ENCODE measurements around the gene PCNP. TPM values are rescaled to one million over a fixed set of nuclear protein-coding genes. Genes with fewer than 3 reads are reported as not detected.

The PCNP gene
- 10 to 100 TPM; 32.9 to 57.0 (median 46.6) TPM for total RNA-seq
- long read RNA-seq, transcript PCNP-201 (5 exons, 2,342 nt): major isoform, 8 of 13 reads
- long read RNA-seq, partial matches to known transcripts: 0 of 13 reads
- long read RNA-seq, other reads (novel, unspliced or antisense): 3 of 13 reads

GRCh38 chr3:101573449-101574387, at the start of gene PCNP:
Gene PCNP (plus strand): TSS chr3:101574180. CDS start chr3:101574216, 36 bp downstream.
- TF ChIP-seq CTCF (IDR thresholded peaks at IDR 0.05) (peak; percentile 90 to 96 (median 92)), POLR2A (IDR thresholded peaks at IDR 0.05) (peak; percentile 87)
- peak within 1 kb of the TSS; percentile 82 to 95 (median 91) for H3K4me3 ChIP-seq
- H3K4me1 ChIP-seq: peaks cover 0 to 16% (median 2%) of the 10 kb centered on the region in 4 donors
- DNase-seq: peak; percentile 98 to 99 (median 99)
- H3K9me3 ChIP-seq: no peaks in the 10 kb centered on the region
- intact Hi-C loops (cut with DNase I): no loop called here
- H3K27me3 ChIP-seq: no peaks in the 10 kb centered on the region
- ATAC-seq: peak; percentile 95 to 96 (median 96)
- peak within 1 kb of the TSS; percentile 90 to 95 (median 91) for H3K27ac ChIP-seq
- peaks cover 0 to 7% (median 1%) of the 10 kb centered on the region in 4 donors for H3K36me3 ChIP-seq
- 3% methylated on average over 31 of the region's 47 CpGs for WGBS (ENCODE audit: insufficient coverage, low coverage, low lambda C conversion rate, missing lambda C conversion rate)

GRCh38 chr3:101527441-101527840, 46.5 kb upstream of the PCNP start:
- TF ChIP-seq CTCF (IDR thresholded peaks at IDR 0.05) (no peak), POLR2A (IDR thresholded peaks at IDR 0.05) (no peak)
- Histone ChIP-seq H3K9me3 (no peaks in the 10 kb centered on the region), H3K4me3 (no peak overlapping the region), H3K27me3 (no peaks in the 10 kb centered on the region), H3K36me3 (no peaks in the 10 kb centered on the region), H3K4me1 (no peaks in the 10 kb centered on the region), H3K27ac (no peak overlapping the region)
- intact Hi-C loops (cut with DNase I): no loop called here
- 85% methylated on average over 4 of the region's 4 CpGs for WGBS (ENCODE audit: insufficient coverage, low coverage, low lambda C conversion rate, missing lambda C conversion rate)
- ATAC-seq (no peak), DNase-seq (no peak)

- Histone ChIP-seq H3K36me3 (no peaks in the 10 kb centered on the region), H3K27me3 (no peaks in the 10 kb centered on the region), H3K9me3 (no peaks in the 10 kb centered on the region), H3K4me3 (no peak overlapping the region), H3K27ac (no peak overlapping the region), H3K4me1 (no peaks in the 10 kb centered on the region)
- intact Hi-C loops (cut with DNase I): no loop called here
- 57% methylated on average over 1 of the region's 1 CpG for WGBS (ENCODE audit: insufficient coverage, low coverage, low lambda C conversion rate, missing lambda C conversion rate)
- ATAC-seq (no peak), DNase-seq (no peak)
- TF ChIP-seq POLR2A (IDR thresholded peaks at IDR 0.05) (no peak), CTCF (IDR thresholded peaks at IDR 0.05) (no peak)
Measured at GRCh38 chr3:101527906-101528305, 46.1 kb upstream of the PCNP start.

GRCh38 chr3:101529816-101530685, 43.9 kb upstream of the PCNP start:
- Histone ChIP-seq H3K27me3 (no peaks in the 10 kb centered on the region), H3K36me3 (no peaks in the 10 kb centered on the region), H3K9me3 (no peaks in the 10 kb centered on the region), H3K27ac (no peak overlapping the region), H3K4me1 (no peaks in the 10 kb centered on the region), H3K4me3 (no peak overlapping the region)
- peak in 1 of 4 donors; percentile 18 for ATAC-seq
- no peak for DNase-seq
- TF ChIP-seq CTCF (IDR thresholded peaks at IDR 0.05) (no peak), POLR2A (IDR thresholded peaks at IDR 0.05) (no peak)
- 32% methylated on average over 1 of the region's 4 CpGs for WGBS (ENCODE audit: insufficient coverage, low coverage, low lambda C conversion rate, missing lambda C conversion rate)
- intact Hi-C loops (cut with DNase I): no loop called here
